PC-3 (cell line): ENCODE measurements around the gene GGA3.

Experiments used
- CTCF ChIP-seq: fragments of 300-600 bp; sonication (generic); conservative IDR thresholded peaks from 2 replicates; pipeline ENCODE4 v1.5.1; 2017; ENCODE audit warnings: antibody characterized with exemption, low read depth, mild to moderate bottlenecking, low read length
- EZH2 ChIP-seq: fragments of 300-600 bp; sonication (generic); IDR thresholded peaks from one replicate; pipeline ENCODE4 v1.6.1; 2017; ENCODE audit warnings: antibody characterized with exemption, mild to moderate bottlenecking, low read length; ENCODE audit not compliant: unreplicated experiment
- EZH2phosphoT487 ChIP-seq: fragments of 300-600 bp; sonication (generic); IDR thresholded peaks from 2 replicates; pipeline ENCODE4 v1.6.1; 2018; ENCODE audit warnings: mild to moderate bottlenecking, antibody characterized with exemption, low read length, borderline replicate concordance

GRCh38 chr17:75199886-75200618 lies 61.4 kb downstream of the GGA3 start:
- TF ChIP-seq CTCF (no peak), EZH2 (no peak), EZH2phosphoT487 (no peak)
